Inflammatory macrophage treated with lipopolysaccharide for 1 hour (primary cell): ENCODE data around the gene GALT.

Source experiments
- DNase-seq, 2 donors: peaks; one replicate each; pipeline ENCODE4 v3.0.0-alpha.2; 2020 to 2022

Gene GALT

DNA sequence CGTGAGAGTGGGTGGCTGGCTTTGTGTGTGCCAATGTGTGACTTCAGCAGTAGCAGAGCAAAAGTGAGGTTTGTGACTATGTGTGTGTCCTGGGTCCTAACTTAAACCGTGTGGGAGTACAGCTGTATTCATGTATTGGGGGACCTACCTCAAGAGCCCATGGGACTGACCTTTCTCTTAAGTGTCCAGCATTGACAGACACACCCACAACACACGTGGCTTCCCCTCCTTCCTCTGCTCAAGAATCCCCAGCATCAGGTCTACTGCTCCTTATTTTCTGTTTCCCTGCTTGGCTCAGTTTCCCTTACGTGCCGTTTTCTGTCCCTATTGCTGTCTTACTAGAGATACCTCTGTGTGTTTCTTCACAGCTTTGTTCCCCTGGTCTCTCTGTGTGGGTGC is 6.1 kb downstream of the GALT start:
- DNase-seq, result no peak

DNA sequence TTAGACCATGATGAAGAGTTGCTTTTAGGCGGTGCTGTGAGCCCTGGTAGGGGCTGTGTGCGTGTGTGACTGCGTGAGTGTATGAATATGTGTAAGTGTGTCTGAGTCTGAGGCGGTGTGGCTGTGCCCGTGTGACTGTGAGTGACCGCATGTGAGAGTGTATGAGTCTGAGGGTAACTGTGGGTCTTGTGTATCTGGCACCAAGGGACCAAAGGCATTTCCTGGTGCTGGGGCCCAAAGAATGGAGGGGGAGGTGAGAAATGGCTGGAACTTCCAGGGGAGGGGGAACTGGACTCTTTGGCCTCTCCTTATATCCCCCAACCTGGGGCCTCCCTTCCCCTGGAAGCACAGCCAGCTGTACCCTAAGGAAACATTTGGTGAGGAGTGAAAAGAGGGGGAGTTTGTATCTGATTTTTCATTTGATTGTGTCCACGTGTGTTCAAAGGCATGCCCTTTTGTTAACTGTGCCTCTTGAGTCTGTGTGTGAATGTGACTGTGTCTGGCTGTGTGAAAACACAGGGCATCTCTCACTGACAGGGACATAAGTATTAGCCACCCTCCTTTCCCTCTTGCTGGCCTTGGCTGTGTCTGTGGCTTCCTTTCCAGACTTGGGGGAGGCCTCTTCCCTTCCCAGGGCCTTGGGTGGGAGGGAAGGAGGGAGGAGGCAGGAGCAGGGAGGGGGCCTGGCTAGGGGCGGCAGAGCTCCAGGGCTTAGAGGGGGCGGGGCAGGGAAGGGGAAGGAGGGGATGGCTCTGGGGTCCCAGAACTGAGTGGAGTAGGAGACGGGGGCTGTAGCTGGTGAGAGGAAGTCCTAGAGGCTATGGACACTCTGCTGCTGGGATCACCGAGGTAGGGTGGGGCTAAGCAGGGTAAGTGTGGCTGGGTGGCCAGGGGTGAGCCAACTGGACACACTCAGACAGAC is 6.9 kb downstream of the GALT start:
- no peak for DNase-seq

GRCh38 chr9:34654323-34655051 is 8.0 kb downstream of the GALT start:
- no peak for DNase-seq

DNA sequence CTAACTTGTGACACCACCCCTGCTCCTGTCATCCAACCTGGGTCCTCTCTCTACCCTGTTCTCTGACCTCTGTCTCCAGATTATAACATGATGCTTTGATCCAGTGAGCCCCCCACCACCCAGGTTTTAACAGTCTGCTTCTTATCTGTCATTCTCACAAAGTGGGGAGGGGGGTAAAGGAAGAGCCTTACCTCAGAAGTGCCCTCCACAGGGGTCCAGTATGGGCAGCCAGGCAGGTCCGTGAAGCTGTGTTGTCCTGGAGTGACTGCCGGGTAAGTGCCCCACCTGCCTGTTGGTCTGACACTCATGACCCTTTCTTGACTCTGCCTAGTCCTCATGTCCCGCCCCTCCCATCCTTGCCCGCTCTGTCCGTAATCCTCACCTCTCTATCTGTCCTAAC is 8.9 kb downstream of the GALT start:
- DNase-seq, result no peak

GRCh38 chr9:34656992-34657391 is 10.5 kb downstream of the GALT start:
- DNase-seq, result no peak

GRCh38 chr9:34658461-34658860 is 12.0 kb downstream of the GALT start:
- DNase-seq, result no peak

DNA sequence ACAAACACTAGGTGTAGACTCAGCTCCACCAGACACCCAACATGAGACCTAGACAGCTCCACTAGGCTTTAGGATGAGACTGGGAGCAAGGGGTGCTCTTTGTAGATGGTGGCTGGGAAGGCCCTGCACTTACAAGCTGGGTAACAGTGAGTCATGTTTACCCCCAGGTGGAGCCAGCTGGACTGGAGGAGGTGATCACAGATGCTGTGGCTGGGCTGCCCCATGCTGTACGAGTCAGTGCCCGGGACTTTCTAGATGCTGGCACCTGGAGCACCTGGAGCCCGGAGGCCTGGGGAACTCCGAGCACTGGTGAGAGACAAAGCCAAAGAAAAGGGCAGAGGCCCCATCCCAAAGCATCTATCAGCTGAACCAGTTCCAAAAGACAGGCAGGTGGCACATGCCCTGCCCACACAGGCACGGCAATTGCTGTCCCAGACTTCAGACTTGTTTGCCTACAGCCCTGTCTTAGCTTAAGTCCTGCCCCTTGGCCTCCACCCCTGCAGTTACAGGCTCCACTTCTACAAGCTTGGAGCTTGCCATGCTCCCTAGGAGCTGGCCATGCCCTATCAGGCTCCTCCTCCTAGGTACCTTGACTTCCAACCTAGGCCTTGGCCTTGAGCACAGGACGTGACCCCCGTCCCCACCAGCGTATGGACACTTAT is 13.2 kb downstream of the GALT start:
- DNase-seq, result no peak

DNA sequence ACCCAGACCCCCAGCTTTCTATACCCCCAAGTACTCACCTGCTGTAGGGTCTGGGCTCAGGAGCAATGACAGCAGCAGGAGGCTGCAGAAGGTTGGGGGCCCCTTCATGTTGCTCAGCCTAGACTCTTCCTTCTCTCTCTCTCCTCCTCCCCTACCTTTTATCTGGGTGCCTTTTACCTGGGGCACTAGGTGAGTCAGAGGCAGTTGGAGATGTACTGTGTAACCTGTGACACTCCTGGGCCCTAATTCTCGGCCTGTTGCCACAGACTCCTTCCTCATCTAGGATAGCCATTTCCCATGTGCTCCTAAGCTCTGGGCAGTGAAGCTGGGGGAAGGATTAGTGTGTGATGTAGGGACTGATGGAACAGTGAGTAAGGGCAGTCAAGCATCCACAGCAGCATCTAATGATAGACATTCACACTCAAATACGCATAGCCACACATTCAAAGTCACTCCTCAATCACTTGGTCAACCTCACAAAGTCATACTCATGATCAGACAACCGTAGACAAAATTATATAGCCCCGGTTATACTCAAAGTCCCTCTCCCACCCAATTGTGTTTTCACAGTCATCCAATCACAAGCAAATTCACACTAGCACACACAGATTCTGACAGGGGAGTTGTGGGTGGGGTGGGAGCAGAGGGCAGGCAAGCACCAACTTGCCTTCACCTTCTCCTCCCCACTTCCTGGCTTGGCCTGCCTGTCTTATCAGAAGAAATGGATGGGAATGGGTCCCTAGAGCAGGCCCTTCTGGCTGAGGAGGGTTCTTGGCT is 16.2 kb downstream of the GALT start, which contains the start of gene CCL27:
CCL27 (minus strand) TSS at position 132 of the 777 bp plus-strand sequence; CDS start at position 108, 24 bp downstream.
- DNase-seq, result no peak

GRCh38 chr9:34663303-34663605 is 16.8 kb downstream of the GALT start:
- no peak for DNase-seq

- DNase-seq, result peak; percentile 64 to 93
Measured at GRCh38 chr9:34664281-34665066, 18.0 kb downstream of the GALT start.

DNA sequence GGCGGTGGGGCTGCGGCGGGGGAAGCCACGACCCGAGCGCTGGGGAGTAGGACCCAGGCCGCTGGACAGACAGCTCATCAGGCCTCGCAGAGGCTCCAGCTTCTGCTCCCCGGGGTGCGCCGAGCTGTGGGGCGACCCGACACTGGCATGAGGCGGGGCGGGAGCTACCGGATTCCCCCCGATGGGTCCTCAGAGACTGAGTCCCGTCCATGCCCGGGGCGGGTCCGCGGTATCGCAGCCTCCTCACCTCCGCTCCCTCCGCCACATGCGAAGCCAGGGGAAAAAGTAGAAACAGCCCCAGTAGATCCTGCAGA is 18.5 kb downstream of the GALT start:
- DNase-seq, result no peak

DNA sequence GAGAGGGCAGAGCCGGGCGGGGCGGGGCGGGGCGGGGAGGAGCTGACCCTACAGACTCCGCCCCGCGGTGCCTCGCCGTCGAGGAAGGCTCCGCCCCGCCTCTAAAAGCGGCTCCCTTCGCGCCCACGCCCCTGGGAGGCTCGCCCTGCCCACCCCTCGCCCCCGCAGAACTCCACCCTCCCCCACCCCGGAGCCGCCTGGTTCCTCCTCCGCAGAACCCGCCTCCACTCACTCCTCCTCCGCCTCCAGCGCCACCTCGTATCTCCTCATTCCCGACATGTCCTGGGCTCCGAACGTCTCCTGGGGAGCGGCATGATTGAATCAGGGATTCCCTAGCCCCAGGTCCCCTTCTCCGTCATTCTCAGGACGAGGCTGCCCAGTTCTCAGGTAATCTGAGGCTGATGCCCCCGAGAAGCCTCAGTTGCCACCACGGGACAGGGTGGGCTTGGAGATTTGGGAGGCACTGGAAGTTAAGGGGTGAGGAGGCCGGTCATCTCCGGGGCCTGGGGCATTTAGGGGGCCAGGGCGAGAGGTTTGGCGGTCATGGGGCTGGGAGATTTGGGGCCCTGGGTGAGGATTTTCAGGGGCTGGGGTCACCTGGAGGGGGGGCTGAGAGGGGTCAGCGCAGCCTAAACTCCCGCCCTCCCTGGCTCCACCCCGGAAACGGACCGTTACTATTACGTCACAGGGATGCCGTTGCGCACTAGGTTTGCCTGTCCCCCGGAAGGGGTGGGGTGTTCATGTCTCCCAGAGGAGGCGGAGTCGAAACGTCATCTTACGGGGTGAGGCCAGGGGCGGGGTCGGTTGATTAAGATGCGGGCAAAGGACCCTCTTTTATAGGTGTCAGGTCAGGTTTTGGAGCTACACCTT is 19.1 kb downstream of the GALT start:
- peak; percentile 78 to 98 for DNase-seq

GRCh38 chr9:34669809-34670562 is 23.5 kb downstream of the GALT start:
- DNase-seq, result no peak

DNA sequence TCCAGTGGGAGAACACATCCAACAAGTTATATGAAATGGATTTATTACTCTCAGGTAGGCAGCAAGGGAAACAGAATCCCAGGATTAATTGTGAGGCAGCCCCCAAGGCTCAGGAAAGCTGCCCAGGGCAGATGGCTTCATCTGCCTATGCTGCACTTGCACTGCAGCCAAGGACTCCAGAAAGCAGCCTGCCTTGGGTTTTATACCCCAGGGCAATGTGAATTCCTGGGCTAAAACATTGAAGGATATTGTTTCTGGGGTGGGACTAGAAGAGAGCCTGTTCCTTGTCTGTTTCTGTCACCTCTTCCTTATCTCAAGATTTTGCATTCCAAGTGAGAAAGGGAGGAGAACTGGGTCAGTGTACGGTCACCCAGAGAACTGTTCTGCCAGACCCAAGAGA is 24.8 kb downstream of the GALT start:
- no peak for DNase-seq

- no peak for DNase-seq
Measured at GRCh38 chr9:34674440-34674839, 28.0 kb downstream of the GALT start.

GRCh38 chr9:34675048-34675714 is 28.7 kb downstream of the GALT start:
- DNase-seq, result peak; percentile 71 to 86

GRCh38 chr9:34675869-34676268 is 29.4 kb downstream of the GALT start:
- peak; percentile 31 to 55 for DNase-seq

GRCh38 chr9:34684145-34684544 is 37.7 kb downstream of the GALT start:
- DNase-seq, result no peak

GRCh38 chr9:34684816-34685215 is 38.3 kb downstream of the GALT start:
- no peak for DNase-seq

DNA sequence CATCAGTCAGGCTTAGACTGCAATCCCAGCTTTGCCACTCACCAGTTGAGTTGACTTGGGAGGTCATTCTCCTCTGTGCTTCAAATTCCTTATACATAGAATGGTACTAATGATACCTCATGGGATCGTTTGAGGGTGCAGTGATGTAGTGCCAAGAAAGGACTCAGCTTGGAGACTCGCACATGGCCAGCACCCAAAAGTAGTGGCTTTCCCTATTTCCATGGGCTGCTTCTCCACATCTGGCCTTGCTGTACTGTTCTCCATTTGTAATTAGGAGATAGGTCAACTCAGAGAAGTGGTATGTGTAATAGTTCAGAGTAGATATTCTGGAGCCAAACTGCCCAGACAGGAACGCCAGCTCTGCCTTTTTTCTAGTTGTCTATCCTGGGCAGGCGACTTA is 39.1 kb downstream of the GALT start:
- DNase-seq, result no peak
